ENCODE measurements around the gene POP4.

POP4 gene

GRCh38 chr19:29618871-29619270, 12.8 kb downstream of the POP4 start:
- Histone ChIP-seq H3K36me3 (peaks cover 3% of the 10 kb centered on the region), H3K27ac (no peak overlapping the region), H3K9me3 (ENCODE audit: severe bottlenecking) (no peaks in the 10 kb centered on the region), H3K4me3 (ENCODE audit: low read depth, low read length) (no peak overlapping the region), H3K27me3 (ENCODE audit: insufficient read depth, low read depth, severe bottlenecking) (no peaks in the 10 kb centered on the region)
- TF ChIP-seq CTCF (IDR thresholded peaks at IDR 0.05; ENCODE audit: low read depth, low read length), result no peak
- DNase-seq, result no peak

- Histone ChIP-seq H3K27me3 (ENCODE audit: insufficient read depth, low read depth, severe bottlenecking) (no peaks in the 10 kb centered on the region), H3K4me3 (ENCODE audit: low read depth, low read length) (no peak overlapping the region), H3K36me3 (no peaks in the 10 kb centered on the region), H3K9me3 (ENCODE audit: severe bottlenecking) (no peaks in the 10 kb centered on the region), H3K27ac (no peak overlapping the region)
- DNase-seq, result no peak
- no peak for TF ChIP-seq CTCF (IDR thresholded peaks at IDR 0.05; ENCODE audit: low read depth, low read length)
Measured at GRCh38 chr19:29620931-29621351, 14.9 kb downstream of the POP4 start.

GRCh38 chr19:29622166-29623070, 16.3 kb downstream of the POP4 start:
- no peaks in the 10 kb centered on the region for H3K9me3 ChIP-seq (ENCODE audit: severe bottlenecking)
- no peak overlapping the region for H3K4me3 ChIP-seq (ENCODE audit: low read depth, low read length)
- no peaks in the 10 kb centered on the region for H3K36me3 ChIP-seq
- no peak for TF ChIP-seq CTCF (IDR thresholded peaks at IDR 0.05; ENCODE audit: low read depth, low read length)
- no peak overlapping the region for H3K27ac ChIP-seq
- DNase-seq, result no peak
- no peaks in the 10 kb centered on the region for H3K27me3 ChIP-seq (ENCODE audit: insufficient read depth, low read depth, severe bottlenecking)

- H3K36me3 ChIP-seq, result no peaks in the 10 kb centered on the region
- H3K9me3 ChIP-seq (ENCODE audit: severe bottlenecking), result no peaks in the 10 kb centered on the region
- TF ChIP-seq CTCF (IDR thresholded peaks at IDR 0.05; ENCODE audit: low read depth, low read length), result no peak
- no peaks in the 10 kb centered on the region for H3K27me3 ChIP-seq (ENCODE audit: insufficient read depth, low read depth, severe bottlenecking)
- no peak overlapping the region for H3K27ac ChIP-seq
- no peak for DNase-seq
- no peak overlapping the region for H3K4me3 ChIP-seq (ENCODE audit: low read depth, low read length)
Measured at GRCh38 chr19:29623726-29624488, 17.8 kb downstream of the POP4 start.

GRCh38 chr19:29624489-29625185, 18.6 kb downstream of the POP4 start:
- H3K36me3 ChIP-seq, result no peaks in the 10 kb centered on the region
- no peaks in the 10 kb centered on the region for H3K9me3 ChIP-seq (ENCODE audit: severe bottlenecking)
- H3K27me3 ChIP-seq (ENCODE audit: insufficient read depth, low read depth, severe bottlenecking), result no peaks in the 10 kb centered on the region
- TF ChIP-seq CTCF (IDR thresholded peaks at IDR 0.05; ENCODE audit: low read depth, low read length), result no peak
- DNase-seq, result no peak
- H3K4me3 ChIP-seq (ENCODE audit: low read depth, low read length), result no peak overlapping the region
- no peak overlapping the region for H3K27ac ChIP-seq

All from WERI-Rb-1 (cell line).